IMR-90 (cell line): Measurements from ENCODE around the gene KIF25. TPM values are rescaled to one million over a fixed set of nuclear protein-coding genes. Genes with fewer than 3 reads are reported as not detected.

Experiments used
- ATAC-seq: fragments of 200-7000 bp; cut with Tn5 transposase; 2 replicates; pipeline ENCODE4 v1.9.1; 2020; ENCODE audit warnings: low read depth, mild to moderate bottlenecking, moderate library complexity
- BruUV-seq: library from RNA; stranded (reverse); fragments of 400-500 nt; replicated peaks from 2 replicates; lab custom pipeline; 2021; lab: Mats Ljungman, UMichigan
- CTCF ChIA-PET: fragments of 300-600 bp; formaldehyde crosslinking; extraction: SDS; loops from one replicate; lab custom pipeline; 2021; ENCODE audit warnings: antibody characterized with exemption; lab: Yijun Ruan, JAX
- POLR2A ChIA-PET: fragments of 300-600 bp; sonication (Branson Sonifier 250); formaldehyde crosslinking; loops from one replicate; lab custom pipeline; 2022; ENCODE audit warnings: antibody characterized with exemption; ENCODE audit not compliant: unreplicated experiment; lab: Charles Lee
- DNase-seq: peaks from one replicate; pipeline ENCODE4 v3.0.0; 2013
- H2AFZ ChIP-seq: replicated peaks from 2 replicates; pipeline ENCODE3; 2013; ENCODE audit warnings: low read length, mild to moderate bottlenecking; ENCODE audit not compliant: poor library complexity
- H2AK5ac ChIP-seq: 2 replicates; pipeline ENCODE4 v1.6.1; 2013; ENCODE audit warnings: low read depth, low read length, inconsistent platforms
- H2AK9ac ChIP-seq: replicated peaks from 2 replicates; pipeline ENCODE3; 2013; ENCODE audit warnings: mild to moderate bottlenecking, low read depth, low read length, moderate library complexity; ENCODE audit not compliant: poor library complexity
- H2BK120ac ChIP-seq: 2 replicates; pipeline ENCODE4 v1.6.1; 2013; ENCODE audit warnings: low read depth, low read length, inconsistent platforms
- H2BK15ac ChIP-seq: 3 replicates; pipeline ENCODE4 v1.6.1; 2013; ENCODE audit warnings: low read depth, low read length, inconsistent platforms
- H2BK20ac ChIP-seq: 2 replicates; pipeline ENCODE4 v1.6.1; 2013; ENCODE audit warnings: low read depth, mild to moderate bottlenecking, inconsistent platforms, low read length, moderate library complexity
- H2BK5ac ChIP-seq: 2 replicates; pipeline ENCODE4 v1.6.1; 2013; ENCODE audit warnings: mild to moderate bottlenecking, low read depth, low read length, inconsistent platforms; ENCODE audit not compliant: poor library complexity, severe bottlenecking
- H3K14ac ChIP-seq: replicated peaks from 2 replicates; pipeline ENCODE4 v1.6.1; 2013; ENCODE audit warnings: low read depth, low read length, inconsistent platforms
- H3K18ac ChIP-seq: 2 replicates; pipeline ENCODE4 v1.6.1; 2013; ENCODE audit warnings: low read depth, low read length, control low read depth
- H3K23ac ChIP-seq: 2 replicates; pipeline ENCODE4 v1.6.1; 2013; ENCODE audit warnings: low read depth, low read length, inconsistent platforms
- H3K27ac ChIP-seq: 2 replicates; pipeline ENCODE4 v1.5.1; 2013; ENCODE audit warnings: mild to moderate bottlenecking, control low read depth, low read length; ENCODE audit not compliant: insufficient read depth
- H3K27me3 ChIP-seq: 2 replicates; pipeline ENCODE4 v1.6.1; 2013; ENCODE audit warnings: low read length; ENCODE audit not compliant: control insufficient read depth, insufficient read depth
- H3K36me3 ChIP-seq: 2 replicates; pipeline ENCODE4 v1.6.1; 2013; ENCODE audit warnings: low read length, mixed read lengths; ENCODE audit not compliant: control insufficient read depth, insufficient read depth
- H3K4ac ChIP-seq: 2 replicates; pipeline ENCODE4 v1.6.1; 2013; ENCODE audit warnings: low read depth, low read length, inconsistent platforms
- H3K4me1 ChIP-seq: 2 replicates; pipeline ENCODE4 v1.6.1; 2013; ENCODE audit warnings: low read length, mixed read lengths; ENCODE audit not compliant: control insufficient read depth, insufficient read depth
- H3K4me2 ChIP-seq: 2 replicates; pipeline ENCODE4 v1.6.1; 2013; ENCODE audit warnings: low read depth, mild to moderate bottlenecking, control low read depth, low read length, moderate library complexity
- H3K4me3 ChIP-seq: 2 replicates; pipeline ENCODE4 v1.5.1; 2013; ENCODE audit warnings: low read depth, mild to moderate bottlenecking, control low read depth, low read length, moderate library complexity; ENCODE audit not compliant: insufficient read depth
- H3K56ac ChIP-seq: 2 replicates; pipeline ENCODE4 v1.6.1; 2013; ENCODE audit warnings: low read length, inconsistent platforms; ENCODE audit not compliant: insufficient read depth; ENCODE audit errors: extremely low read depth
- H3K79me1 ChIP-seq, 2 experiments: 2 replicates each; pipeline ENCODE4 v1.6.1; 2013; ENCODE audit warnings: low read length in 2 of 2, inconsistent platforms in 1 of 2, low read depth in 1 of 2
- H3K9ac ChIP-seq: 2 replicates; pipeline ENCODE4 v1.6.1; 2013; ENCODE audit warnings: low read depth, low read length, control low read depth
- H3K9me1 ChIP-seq: 2 replicates; pipeline ENCODE4 v1.6.1; 2013; ENCODE audit warnings: low read length, inconsistent platforms; ENCODE audit not compliant: insufficient read depth
- H3K9me3 ChIP-seq: 2 replicates; pipeline ENCODE4 v1.6.1; 2013; ENCODE audit warnings: low read length; ENCODE audit not compliant: control insufficient read depth, insufficient read depth
- H4K20me1 ChIP-seq: 2 replicates; pipeline ENCODE4 v1.6.1; 2013; ENCODE audit warnings: low read length, inconsistent platforms; ENCODE audit not compliant: insufficient read depth
- H4K5ac ChIP-seq: 2 replicates; pipeline ENCODE4 v1.6.1; 2013; ENCODE audit warnings: mild to moderate bottlenecking, low read depth, low read length, control low read depth
- H4K8ac ChIP-seq, 2 experiments: 2 replicates each; pipeline ENCODE4 v1.6.1; 2013; ENCODE audit warnings: low read depth in 2 of 2, low read length in 2 of 2, control low read depth in 1 of 2, inconsistent platforms in 1 of 2
- H4K91ac ChIP-seq: 2 replicates; pipeline ENCODE4 v1.6.1; 2013; ENCODE audit warnings: low read depth, low read length, inconsistent platforms; ENCODE audit not compliant: insufficient read depth
- CEBPB ChIP-seq: IDR thresholded peaks from 2 replicates; pipeline ENCODE4 v1.6.1; 2012; ENCODE audit warnings: low read depth, low read length, improper control_type of control experiment
- CHD1 ChIP-seq: IDR thresholded peaks from 2 replicates; pipeline ENCODE4 v1.6.1; 2012; ENCODE audit warnings: low read depth, low read length, improper control_type of control experiment
- FOS ChIP-seq: fragments of 150-350 bp; IDR thresholded peaks from 2 replicates; pipeline ENCODE4 v1.6.1; 2016; ENCODE audit warnings: low read depth, low read length
- MAFK ChIP-seq: IDR thresholded peaks from 2 replicates; pipeline ENCODE4 v1.6.1; 2012; ENCODE audit warnings: low read depth, low read length, improper control_type of control experiment
- MXI1 ChIP-seq: IDR thresholded peaks from 2 replicates; pipeline ENCODE4 v1.6.1; 2012; ENCODE audit warnings: low read depth, mild to moderate bottlenecking, low read length, moderate library complexity, borderline replicate concordance
- RFX5 ChIP-seq: IDR thresholded peaks from 2 replicates; pipeline ENCODE4 v1.8.0; 2012; ENCODE audit warnings: low read depth, mild to moderate bottlenecking, low read length, moderate library complexity
- WGBS, 2 experiments: methylation state at CpG; one replicate each; pipeline versions ENCODE4 v1.1.5 to v1.1.7; 2013; ENCODE audit warnings: missing lambda C conversion rate in 2 of 2; ENCODE audit not compliant: insufficient read length in 1 of 2; ENCODE audit errors: extremely low coverage in 2 of 2; 5-methylcytosine and 5-hydroxymethylcytosine counted together
- dilution Hi-C: fragments of 300-500 bp; cut with HindIII; formaldehyde crosslinking; loops from one replicate; pipeline ENCODE4 v1.14.3; 2018; ENCODE audit warnings: low sequenced_read_pairs; ENCODE audit not compliant: unreplicated experiment
- in situ Hi-C: fragments of 300-500 bp; cut with MboI; formaldehyde crosslinking; loops from 3 replicates; pipeline ENCODE4 v1.14.3; 2019; ENCODE audit warnings: low sequenced_read_pairs, inconsistent platforms, mixed read lengths
- intact Hi-C: fragments of 100-400 bp; cut with micrococcal nuclease; formaldehyde crosslinking; loops from 2 replicates; pipeline ENCODE4 v1.10.0; 2022
- polyA plus RNA-seq, 3 experiments: library from polyadenylated mRNA; depleted of rRNA; stranded (reverse); fragments of >200 nt; gene quantifications; 2 replicates each; pipeline ENCODE4 v1.2.3, GENCODE V29; 2012; ENCODE audit warnings: low replicate concordance in 1 of 3
- total RNA-seq: library from RNA; depleted of rRNA; stranded (reverse); fragments of >200 nt; gene quantifications from 2 replicates; pipeline ENCODE4 v1.2.3, GENCODE V29; 2012
- TF ChIP-seq, protein P1 (sequence below): conservative IDR thresholded peaks from 2 replicates; pipeline ENCODE4 v1.5.1; 2012; ENCODE audit warnings: mild to moderate bottlenecking, low read depth, low read length, improper control_type of control experiment
- TF ChIP-seq, protein P2 (sequence below): fragments of 150-350 bp; IDR thresholded peaks from 2 replicates; pipeline ENCODE4 v1.6.1; 2016; ENCODE audit warnings: low read depth, mild to moderate bottlenecking, low read length, moderate library complexity, borderline replicate concordance

KIF25 gene
- total and polyA plus RNA-seq, 2 of the 4 experiments (the other 2 are of a cell fraction), result not detected

DNA sequence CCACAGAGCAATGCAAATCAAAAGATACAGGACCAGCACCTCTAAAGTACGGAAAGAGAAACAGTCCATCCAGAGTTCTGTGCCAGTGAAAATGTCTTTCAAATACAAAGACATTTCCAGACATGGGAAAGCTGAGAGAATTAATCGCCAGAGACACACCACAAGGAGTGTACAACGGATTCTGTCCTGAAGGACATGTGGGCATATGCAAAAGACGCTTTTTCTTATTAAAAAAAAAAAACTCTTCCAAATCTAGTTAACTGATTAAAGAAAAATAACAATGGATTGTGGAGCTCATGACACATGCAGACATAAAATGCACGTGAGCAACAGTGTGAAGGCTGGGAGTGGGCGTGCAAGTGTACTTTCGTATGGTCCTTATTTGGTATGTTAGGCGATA, 22.8 kb downstream of the KIF25 start:
- intact Hi-C loops (no loop called here), in situ Hi-C loops (no loop called here), dilution Hi-C loops (no loop called here)
- H4K91ac ChIP-seq, result no peak overlapping the region
- no peaks in the 10 kb centered on the region for H4K20me1 ChIP-seq
- H3K9ac ChIP-seq, result no peak overlapping the region
- no peak for TF ChIP-seq CHD1
- no peak for TF ChIP-seq MXI1
- TF ChIP-seq, protein P1, sequence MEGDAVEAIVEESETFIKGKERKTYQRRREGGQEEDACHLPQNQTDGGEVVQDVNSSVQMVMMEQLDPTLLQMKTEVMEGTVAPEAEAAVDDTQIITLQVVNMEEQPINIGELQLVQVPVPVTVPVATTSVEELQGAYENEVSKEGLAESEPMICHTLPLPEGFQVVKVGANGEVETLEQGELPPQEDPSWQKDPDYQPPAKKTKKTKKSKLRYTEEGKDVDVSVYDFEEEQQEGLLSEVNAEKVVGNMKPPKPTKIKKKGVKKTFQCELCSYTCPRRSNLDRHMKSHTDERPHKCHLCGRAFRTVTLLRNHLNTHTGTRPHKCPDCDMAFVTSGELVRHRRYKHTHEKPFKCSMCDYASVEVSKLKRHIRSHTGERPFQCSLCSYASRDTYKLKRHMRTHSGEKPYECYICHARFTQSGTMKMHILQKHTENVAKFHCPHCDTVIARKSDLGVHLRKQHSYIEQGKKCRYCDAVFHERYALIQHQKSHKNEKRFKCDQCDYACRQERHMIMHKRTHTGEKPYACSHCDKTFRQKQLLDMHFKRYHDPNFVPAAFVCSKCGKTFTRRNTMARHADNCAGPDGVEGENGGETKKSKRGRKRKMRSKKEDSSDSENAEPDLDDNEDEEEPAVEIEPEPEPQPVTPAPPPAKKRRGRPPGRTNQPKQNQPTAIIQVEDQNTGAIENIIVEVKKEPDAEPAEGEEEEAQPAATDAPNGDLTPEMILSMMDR, result no peak
- TF ChIP-seq MAFK, result no peak
- no peak for TF ChIP-seq FOS
- TF ChIP-seq CEBPB, result no peak
- TF ChIP-seq, protein P2, sequence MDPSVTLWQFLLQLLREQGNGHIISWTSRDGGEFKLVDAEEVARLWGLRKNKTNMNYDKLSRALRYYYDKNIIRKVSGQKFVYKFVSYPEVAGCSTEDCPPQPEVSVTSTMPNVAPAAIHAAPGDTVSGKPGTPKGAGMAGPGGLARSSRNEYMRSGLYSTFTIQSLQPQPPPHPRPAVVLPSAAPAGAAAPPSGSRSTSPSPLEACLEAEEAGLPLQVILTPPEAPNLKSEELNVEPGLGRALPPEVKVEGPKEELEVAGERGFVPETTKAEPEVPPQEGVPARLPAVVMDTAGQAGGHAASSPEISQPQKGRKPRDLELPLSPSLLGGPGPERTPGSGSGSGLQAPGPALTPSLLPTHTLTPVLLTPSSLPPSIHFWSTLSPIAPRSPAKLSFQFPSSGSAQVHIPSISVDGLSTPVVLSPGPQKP, result no peak
- TF ChIP-seq RFX5, result no peak
- WGBS, 2 experiments, result no CpG with 5 or more reads among the region's 8 CpGs
- H3K56ac ChIP-seq, result no peak overlapping the region
- ChIA-PET POLR2A (no interaction called here), CTCF (interaction anchor here (0.6 kb wide), 1 partner anchor 584 kb away, joined by 4 read pairs; no protein-coding TSS in a partner anchor)
- no peak overlapping the region for H2BK5ac ChIP-seq
- H3K36me3 ChIP-seq, result no peaks in the 10 kb centered on the region
- H4K8ac ChIP-seq, result no peak overlapping the region
- H4K5ac ChIP-seq, result no peak overlapping the region
- BruUV-seq, result no TSS peak
- no peak overlapping the region for H3K18ac ChIP-seq
- no peak overlapping the region for H3K4ac ChIP-seq
- H2AK9ac ChIP-seq, result no peak overlapping the region
- H2AK5ac ChIP-seq, result no peak overlapping the region
- ATAC-seq (no peak), DNase-seq (no peak)
- no peak overlapping the region for H2BK15ac ChIP-seq
- no peak overlapping the region for H2AFZ ChIP-seq
- no peak overlapping the region for H2BK20ac ChIP-seq
- H3K4me2 ChIP-seq, result no peak overlapping the region
- no peak overlapping the region for H3K23ac ChIP-seq
- peaks cover 3% of the 10 kb centered on the region; the same call in 1 of the 2 replicates for H3K9me1 ChIP-seq
- H3K79me1 ChIP-seq, result no peaks in the 10 kb centered on the region
- no peak overlapping the region for H3K27ac ChIP-seq
- H3K9me3 ChIP-seq, result peaks cover 11% of the 10 kb centered on the region
- H3K4me1 ChIP-seq, result peaks cover 5% of the 10 kb centered on the region
- no peak overlapping the region for H3K14ac ChIP-seq
- no peak overlapping the region for H2BK120ac ChIP-seq
- H3K4me3 ChIP-seq, result no peak overlapping the region
- peaks cover 14% of the 10 kb centered on the region for H3K27me3 ChIP-seq
